OCI-LY1 (cell line): ENCODE measurements around the gene TINAGL1.
A peak's percentile ranks its signal among the peaks of the same experiment; 100 is the strongest.

ENCODE experiments used
- H2AFZ ChIP-seq: fragments of 200-600 bp; sonication (generic), shearing (Covaris generic); 2 replicates; pipeline ENCODE4 v1.6.0; 2014; ENCODE audit warnings: antibody characterized with exemption, mild to moderate bottlenecking, low read length
- H3F3A ChIP-seq: fragments of 200-600 bp; sonication (generic), shearing (Covaris generic); 2 replicates; pipeline ENCODE4 v1.6.0; 2014; ENCODE audit warnings: mild to moderate bottlenecking, antibody characterized with exemption, low read length, moderate library complexity; ENCODE audit not compliant: insufficient read depth
- H3K27ac ChIP-seq: fragments of 200-600 bp; sonication (generic); 2 replicates; pipeline ENCODE4 v1.5.1; 2014; ENCODE audit warnings: low read length, mixed run types, mild to moderate bottlenecking, low read depth; ENCODE audit not compliant: poor library complexity, severe bottlenecking
- H3K27me3 ChIP-seq: fragments of 200-600 bp; sonication (generic); 2 replicates; pipeline ENCODE4 v1.6.0; 2014; ENCODE audit warnings: antibody characterized with exemption, mild to moderate bottlenecking, low read length, moderate library complexity; ENCODE audit not compliant: insufficient read depth
- H3K36me3 ChIP-seq: fragments of 200-600 bp; sonication (generic); 2 replicates; pipeline ENCODE4 v1.6.1; 2014; ENCODE audit warnings: mild to moderate bottlenecking, antibody characterized with exemption, low read length, moderate library complexity, mixed read lengths; ENCODE audit not compliant: insufficient read depth
- H3K4me1 ChIP-seq: fragments of 200-600 bp; sonication (generic); 2 replicates; pipeline ENCODE4 v1.5.1; 2014; ENCODE audit warnings: mild to moderate bottlenecking, low read length, moderate library complexity; ENCODE audit not compliant: insufficient read depth, severe bottlenecking
- H3K4me2 ChIP-seq: fragments of 200-600 bp; sonication (generic), shearing (Covaris generic); 2 replicates; pipeline ENCODE4 v1.6.1; 2014; ENCODE audit warnings: low read length
- H3K4me3 ChIP-seq: fragments of 200-600 bp; sonication (generic); 2 replicates; pipeline ENCODE4 v1.5.1; 2014; ENCODE audit warnings: low read length, low read depth, mild to moderate bottlenecking, mixed read lengths; ENCODE audit not compliant: poor library complexity, severe bottlenecking
- H3K79me2 ChIP-seq: fragments of 200-600 bp; shearing (Covaris generic); 2 replicates; pipeline ENCODE4 v1.6.1; 2016; ENCODE audit warnings: mixed run types, low read length, mixed read lengths; ENCODE audit not compliant: insufficient read depth
- H3K9ac ChIP-seq: fragments of 200-600 bp; sonication (generic), shearing (Covaris generic); 2 replicates; pipeline ENCODE4 v1.6.1; 2014; ENCODE audit warnings: mild to moderate bottlenecking, low read length, mixed read lengths
- H3K9me2 ChIP-seq: fragments of 200-600 bp; sonication (generic), shearing (Covaris generic); 2 replicates; pipeline ENCODE4 v1.6.1; 2014; ENCODE audit warnings: low read depth, mild to moderate bottlenecking, low read length, mixed read lengths
- H3K9me3 ChIP-seq: fragments of 200-600 bp; shearing (Covaris generic); 2 replicates; pipeline ENCODE4 v1.6.1; 2014; ENCODE audit warnings: low read length, mixed read lengths
- H4K20me1 ChIP-seq: fragments of 200-600 bp; sonication (generic), shearing (Covaris generic); 2 replicates; pipeline ENCODE4 v1.6.0; 2016; ENCODE audit warnings: mild to moderate bottlenecking, low read length; ENCODE audit not compliant: insufficient read depth
- CTCF ChIP-seq: fragments of 200-600 bp; sonication (generic), shearing (Covaris generic); IDR thresholded peaks from 2 replicates; pipeline ENCODE4 v1.5.1; 2017; ENCODE audit warnings: mild to moderate bottlenecking, antibody characterized with exemption, low read length, moderate library complexity, mixed read lengths
- EZH2 ChIP-seq: fragments of 200-600 bp; sonication (generic), shearing (Covaris generic); IDR thresholded peaks from 2 replicates; pipeline ENCODE4 v1.8.0; 2017; ENCODE audit warnings: borderline replicate concordance, mixed run types, mild to moderate bottlenecking, antibody characterized with exemption, low read length, moderate library complexity, mixed read lengths

Gene TINAGL1

DNA sequence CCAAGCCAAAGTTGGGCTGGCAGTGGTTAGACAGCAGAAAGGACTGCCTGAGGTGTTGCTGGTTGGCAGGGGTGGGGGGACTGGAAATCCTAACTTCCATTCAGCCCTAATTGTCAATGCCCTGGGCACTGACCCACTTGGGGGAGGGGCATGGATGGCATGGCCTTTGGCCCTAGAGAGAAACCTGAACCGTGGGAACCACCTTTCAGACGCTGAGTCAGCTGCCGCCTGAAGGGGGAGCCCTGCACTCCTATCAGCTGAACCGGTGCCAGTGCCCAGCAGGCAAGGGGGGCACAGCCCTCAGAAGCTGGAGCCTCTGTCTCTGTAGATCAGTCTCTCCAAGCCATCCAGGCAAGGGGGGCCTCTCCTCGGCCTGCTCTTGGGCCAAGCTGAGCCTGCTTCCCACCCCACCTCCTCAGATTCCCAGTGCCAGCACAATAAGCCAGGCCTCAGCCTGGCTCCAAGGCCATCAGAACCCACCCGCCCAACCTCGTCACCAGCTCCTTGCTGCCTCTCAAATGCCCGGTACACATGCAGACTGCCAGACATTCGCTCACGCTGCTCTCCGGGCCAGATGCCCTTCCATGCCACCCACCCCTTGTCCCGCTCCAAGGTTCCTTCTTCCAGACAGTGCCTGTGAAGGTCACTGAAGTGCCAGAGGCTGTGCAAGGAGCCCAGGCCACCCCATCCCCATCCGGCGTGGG lies 11.6 kb downstream of the TINAGL1 start:
- H4K20me1 ChIP-seq, result no peaks in the 10 kb centered on the region
- no peaks in the 10 kb centered on the region for H3K9me2 ChIP-seq
- H3K36me3 ChIP-seq, result no peaks in the 10 kb centered on the region
- no peak overlapping the region for H2AFZ ChIP-seq
- TF ChIP-seq EZH2, result no peak
- TF ChIP-seq CTCF, result peak; percentile 72
- H3K9me3 ChIP-seq, result no peaks in the 10 kb centered on the region
- no peak overlapping the region for H3K4me2 ChIP-seq
- no peak overlapping the region for H3K27ac ChIP-seq
- H3K9ac ChIP-seq, result no peak overlapping the region
- peaks cover 4% of the 10 kb centered on the region; the same call in 1 of the 2 replicates for H3K27me3 ChIP-seq
- H3K4me3 ChIP-seq, result no peak overlapping the region
- H3K4me1 ChIP-seq, result no peaks in the 10 kb centered on the region
- H3F3A ChIP-seq, result no peaks in the 10 kb centered on the region
- no peaks in the 10 kb centered on the region for H3K79me2 ChIP-seq

DNA sequence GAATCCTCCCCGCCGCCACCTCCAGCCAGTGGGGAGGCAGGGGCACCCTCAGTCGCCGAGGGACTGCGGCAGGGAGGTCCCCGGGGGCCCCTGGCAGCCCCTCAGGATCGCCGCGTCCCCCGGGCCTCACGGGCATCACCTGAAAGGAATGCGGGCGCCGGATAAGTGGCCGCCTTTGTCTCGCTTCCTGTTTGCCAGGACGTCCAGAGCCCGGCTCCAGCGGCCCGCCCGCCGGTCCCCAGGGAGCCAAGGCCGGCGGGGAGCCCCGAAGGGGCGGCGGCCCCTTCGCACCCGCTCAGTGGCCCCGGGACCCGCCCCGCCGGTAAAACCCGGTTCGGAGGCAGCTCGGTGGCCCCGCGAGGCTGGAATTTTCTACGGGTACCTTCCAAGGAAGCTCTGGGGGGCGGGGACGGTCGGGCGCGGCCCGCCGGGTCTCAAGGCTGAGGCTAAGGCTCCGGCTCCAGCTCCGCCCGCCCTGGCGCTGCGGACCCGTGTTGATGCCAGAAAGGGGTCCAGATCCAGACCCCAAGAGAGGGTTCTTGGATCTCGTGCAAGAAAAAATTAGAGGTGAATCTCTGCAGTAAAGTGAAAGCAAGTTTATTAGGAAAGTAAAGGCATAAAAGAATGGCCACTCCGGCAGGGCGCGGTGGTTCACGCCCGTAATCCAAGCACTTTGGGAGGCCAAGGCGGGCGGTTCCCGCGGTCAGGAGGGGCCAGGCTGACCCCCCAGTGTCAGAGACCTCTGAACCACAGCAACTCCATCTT lies 12.6 kb downstream of the TINAGL1 start:
- H3K9ac ChIP-seq, result no peak overlapping the region
- H3K27me3 ChIP-seq, result peaks cover 4% of the 10 kb centered on the region; the same call in 1 of the 2 replicates
- no peaks in the 10 kb centered on the region for H3K9me3 ChIP-seq
- TF ChIP-seq CTCF (no peak), EZH2 (no peak)
- H3K36me3 ChIP-seq, result no peaks in the 10 kb centered on the region
- H3K4me1 ChIP-seq, result no peaks in the 10 kb centered on the region
- no peaks in the 10 kb centered on the region for H3K9me2 ChIP-seq
- H4K20me1 ChIP-seq, result no peaks in the 10 kb centered on the region
- no peak overlapping the region for H3K4me3 ChIP-seq
- H3K27ac ChIP-seq, result no peak overlapping the region
- H2AFZ ChIP-seq, result no peak overlapping the region
- H3K4me2 ChIP-seq, result no peak overlapping the region
- H3F3A ChIP-seq, result no peaks in the 10 kb centered on the region
- H3K79me2 ChIP-seq, result no peaks in the 10 kb centered on the region

DNA sequence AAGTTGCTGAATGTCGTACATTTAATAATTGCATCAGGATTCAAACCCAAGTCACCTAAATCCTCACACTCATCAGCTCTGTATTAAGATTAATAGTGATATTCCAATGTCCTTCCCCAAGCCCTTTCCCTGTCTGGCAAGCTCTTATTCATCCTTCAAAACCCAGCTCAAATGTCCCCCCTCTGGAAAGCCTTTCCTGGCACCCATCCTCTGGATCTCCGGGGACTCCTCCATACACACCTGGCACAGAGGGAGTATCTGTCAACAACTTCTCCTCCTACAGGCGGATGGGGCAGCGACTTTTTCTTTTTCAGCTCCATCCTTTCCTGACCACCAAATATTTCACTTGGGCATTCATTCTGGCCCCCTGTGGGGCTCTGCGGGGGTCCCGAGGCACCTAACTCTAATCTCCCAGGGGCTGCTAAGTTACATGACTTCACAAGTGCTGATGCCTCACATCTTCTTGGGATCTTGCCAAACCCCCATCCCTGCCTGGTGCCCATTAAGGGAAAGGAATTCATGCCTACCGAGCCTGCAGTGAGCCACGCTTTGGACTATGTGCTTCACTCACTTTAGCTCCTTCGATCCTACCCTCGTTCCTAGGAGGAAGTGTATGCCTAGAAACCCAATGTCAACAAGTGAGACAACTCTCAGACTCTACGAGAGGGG lies 15.2 kb downstream of the TINAGL1 start:
- Histone ChIP-seq H3F3A (no peaks in the 10 kb centered on the region), H3K36me3 (no peaks in the 10 kb centered on the region), H3K9ac (no peak overlapping the region), H3K4me3 (no peak overlapping the region), H3K9me3 (no peaks in the 10 kb centered on the region), H2AFZ (no peak overlapping the region), H3K79me2 (no peaks in the 10 kb centered on the region), H3K4me2 (no peak overlapping the region), H3K4me1 (no peaks in the 10 kb centered on the region), H3K27ac (no peak overlapping the region), H3K27me3 (peaks cover 4% of the 10 kb centered on the region; the same call in 1 of the 2 replicates), H4K20me1 (no peaks in the 10 kb centered on the region), H3K9me2 (no peaks in the 10 kb centered on the region)
- TF ChIP-seq EZH2 (no peak), CTCF (no peak)
